Heart right ventricle (tissue), 16 donors: Measurements from ENCODE around the gene TRIAP1. TPM values are rescaled to one million over a fixed set of nuclear protein-coding genes. Genes with fewer than 3 reads are reported as not detected.

Experiments
- ATAC-seq, 8 donors: fragments of 200-7000 bp; cut with Tn5 transposase; one replicate each; pipeline ENCODE4 v1.9.1; 2020; ENCODE audit warnings: mild to moderate bottlenecking in 8 of 8, moderate library complexity in 8 of 8, moderate number of reproducible peaks in 1 of 8
- DNase-seq, 2 donors: peaks; one replicate each; pipeline ENCODE4 v3.0.0-alpha.2; 2020
- H3K27ac ChIP-seq, 10 donors: fragments of 200-600 bp; sonication (generic) in 2 of 10; one replicate each; pipeline versions ENCODE4 v1.5.0 to v1.8.0; 2020 to 2022; ENCODE audit warnings: mild to moderate bottlenecking in 3 of 10
- H3K27me3 ChIP-seq, 7 donors: fragments of 200-600 bp; one replicate each; pipeline ENCODE4 v1.8.0; 2021 to 2022; ENCODE audit warnings: mild to moderate bottlenecking in 2 of 7
- H3K36me3 ChIP-seq, 9 donors: fragments of 200-600 bp; sonication (generic) in 1 of 9; one replicate each; pipeline versions ENCODE4 v1.5.0 to v1.8.0; 2020 to 2022; ENCODE audit warnings: mild to moderate bottlenecking in 2 of 9
- H3K4me1 ChIP-seq, 9 donors: fragments of 200-600 bp; sonication (generic) in 1 of 9; one replicate each; pipeline versions ENCODE4 v1.5.0 to v1.8.0; 2020 to 2022; ENCODE audit warnings: mild to moderate bottlenecking in 4 of 9
- H3K4me3 ChIP-seq, 10 donors: fragments of 200-600 bp; sonication (generic) in 2 of 10; one replicate each; pipeline versions ENCODE4 v1.5.0 to v1.8.0; 2020 to 2022; ENCODE audit warnings: mild to moderate bottlenecking in 7 of 10, moderate library complexity in 2 of 10
- H3K9me3 ChIP-seq, 11 donors: fragments of 200-600 bp in 10 of 11; sonication (generic) in 2 of 11; one replicate each; pipeline versions ENCODE4 v1.5.0 to v1.8.0; 2013 to 2022; ENCODE audit warnings: mild to moderate bottlenecking in 2 of 11, control low read depth in 1 of 11, moderate library complexity in 1 of 11
- CTCF ChIP-seq, 9 donors: fragments of 200-600 bp; sonication (generic) in 2 of 9; IDR thresholded peaks; one replicate each; pipeline versions ENCODE4 v1.5.0 to v1.8.0; 2021 to 2022; ENCODE audit warnings: antibody characterized with exemption in 9 of 9, mild to moderate bottlenecking in 5 of 9, moderate library complexity in 1 of 9
- WGBS, 2 donors: extraction: QIAGEN DNeasy Blood & Tissue Kit; methylation state at CpG; one replicate each; pipeline ENCODE4 v1.1.7; 2013; ENCODE audit warnings: inconsistent platforms in 1 of 2; 5-methylcytosine and 5-hydroxymethylcytosine counted together
- intact Hi-C, 10 donors: fragments of 100-400 bp; cut with DNase I; formaldehyde crosslinking; loops; one replicate each; pipeline versions ENCODE4 v1.11.1 to v1.14.2; 2022
- polyA plus RNA-seq, 2 donors: library from polyadenylated mRNA; stranded (reverse); fragments of 200-250 nt; gene quantifications; one replicate each; pipeline ENCODE4 v1.2.3, GENCODE V29; 2013
- total RNA-seq, 10 donors: library from RNA; stranded (reverse); fragmentation: NEBNext Ultra II Directional in 3 of 10; extraction: Animal tissue kit (Norgen Biotek cat#: 25700) in 3 of 10; gene quantifications; one replicate each; pipeline versions ENCODE4 v1.2.1 to v1.2.4, GENCODE V29; 2021 to 2023
- donor health status: Arrhythmogenic right ventricular cardiomyopathy.
- donor health status: ischemic (EF 13 %, LVEDD 7.1; RV severe dilation, severe dysfunction).
- donor health status: healthy with polysubstance abuse.
- donor health status: DM: no; HTN: yes; CAD: no.
- donor health status: DM: no; HTN: no; CAD: no.
- donor health status: ischemic (EF 25% LVEDD 6.9; RV normal size, moderate dysfunction).
- donor health status: ischemic (EF 25% LVEDD 5.7; RV mildly dilated, moderate dysfunction).
- donor health status: healthy.
- donor health status: DM: yes; HTN: yes; CAD: no.
- donor health status: Ischemic cardiomyopathy.
- donor health status: ischemic (EF 35%, LVEDD 5.7; RV mildly dilated, moderate dysfunction).
- donor health status: nonischemic (EF 11% LVEDD 7.7; RV severe dilation, severe dysfunction).
- donor health status: DM: yes; HTN: yes; CAD: no.
- donor health status: PGD.
- donor health status: ischemic (EF 29% LVEDD 5.4; RV normal size, mild dysfunction).
- donor health status: nonischemic (EF 23%, LVEDD 6.1; RV moderate dilation, normal function).

Gene TRIAP1
- total and polyA plus RNA-seq, 12 donors, result 10.1 to 28.9 (median 13.0) TPM

- 3 to 5% methylated on average over 23 of the region's 23 CpGs for WGBS, 2 donors
- DNase-seq, result peak; percentile 17 to 20
Observed at GRCh38 chr12:120468325-120468820, 22.2 kb upstream of the TRIAP1 start.

GRCh38 chr12:120467439-120467838 is 21.3 kb upstream of the TRIAP1 start:
- no peak for TF ChIP-seq CTCF (IDR thresholded peaks at IDR 0.05)
- DNase-seq (no peak), ATAC-seq (no peak)
- Histone ChIP-seq H3K36me3 (peaks cover 0 to 54% (median 32%) of the 10 kb centered on the region in 9 donors), H3K4me1 (peaks cover 2 to 52% (median 36%) of the 10 kb centered on the region in 9 donors), H3K27ac (peak overlapping the region in 1 of 10 donors; percentile 24), H3K9me3 (no peaks in the 10 kb centered on the region), H3K4me3 (no peak overlapping the region), H3K27me3 (no peaks in the 10 kb centered on the region)
- 94% methylated on average over 6 of the region's 6 CpGs for WGBS, 2 donors
- intact Hi-C loops, result no loop called here

More at GRCh38 chr12:120468325-120468820, 22.2 kb upstream of the TRIAP1 start:
- H3K27me3 ChIP-seq, result no peaks in the 10 kb centered on the region
- ATAC-seq, result peak in 4 of 8 donors; percentile 0 to 15 (median 4)
- intact Hi-C loops, result no loop called here
- H3K9me3 ChIP-seq, result no peaks in the 10 kb centered on the region
- peaks cover 0 to 45% (median 23%) of the 10 kb centered on the region in 9 donors for H3K36me3 ChIP-seq
- H3K4me3 ChIP-seq, result peak overlapping the region; percentile 70 to 99 (median 92)
- peak overlapping the region; percentile 70 to 97 (median 95) for H3K27ac ChIP-seq
- no peak for TF ChIP-seq CTCF (IDR thresholded peaks at IDR 0.05)
- peaks cover 2 to 52% (median 36%) of the 10 kb centered on the region in 9 donors for H3K4me1 ChIP-seq

DNA sequence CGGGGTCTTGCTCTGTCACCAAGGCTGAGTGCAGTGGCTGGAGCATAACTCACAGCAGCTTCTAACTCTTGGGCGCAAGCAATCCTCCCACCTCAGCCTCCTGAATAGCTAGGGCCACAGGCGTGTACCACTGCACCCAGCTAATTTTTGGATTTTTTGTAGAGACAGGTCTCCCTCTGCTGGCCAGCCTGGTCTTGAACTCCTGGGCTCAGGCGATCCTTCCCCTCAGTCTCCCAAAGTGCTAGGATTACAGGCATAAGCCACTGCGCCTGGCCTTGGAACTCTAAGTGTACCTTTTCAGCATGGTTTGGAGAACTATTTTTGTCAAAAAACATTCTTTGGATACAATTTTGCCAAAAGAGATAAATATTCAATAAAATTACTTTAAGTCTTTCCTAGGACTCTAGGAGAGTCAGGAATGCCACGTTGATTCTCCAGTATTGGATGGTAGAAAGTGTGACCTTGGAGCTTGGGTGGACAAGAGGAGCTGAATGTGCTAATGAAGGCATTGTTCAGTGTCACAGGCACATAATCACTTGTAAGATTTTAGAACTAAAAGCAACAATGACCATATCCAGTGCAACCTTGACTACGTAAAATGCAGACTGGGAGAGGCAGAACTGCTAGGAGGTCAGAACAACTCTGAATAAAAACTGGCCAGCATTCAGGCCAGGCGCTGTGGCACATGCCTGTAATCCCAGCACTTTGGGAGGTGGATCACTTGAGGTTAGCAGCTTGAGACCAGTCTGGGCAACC is 20.6 kb upstream of the TRIAP1 start:
- Histone ChIP-seq H3K4me1 (peaks cover 2 to 52% (median 36%) of the 10 kb centered on the region in 9 donors), H3K9me3 (no peaks in the 10 kb centered on the region), H3K36me3 (peaks cover 0 to 61% (median 35%) of the 10 kb centered on the region in 9 donors), H3K4me3 (no peak overlapping the region), H3K27ac (peak overlapping the region in 3 of 10 donors; percentile 4 to 33 (median 24)), H3K27me3 (no peaks in the 10 kb centered on the region)
- TF ChIP-seq CTCF (IDR thresholded peaks at IDR 0.05), result peak; percentile 7 to 63 (median 51)
- DNase-seq (peak in 1 of 2 donors; percentile 7), ATAC-seq (no peak)
- WGBS, 2 donors, result 56 to 57% methylated on average over 8 of the region's 8 CpGs
- intact Hi-C loops, result no loop called here

DNA sequence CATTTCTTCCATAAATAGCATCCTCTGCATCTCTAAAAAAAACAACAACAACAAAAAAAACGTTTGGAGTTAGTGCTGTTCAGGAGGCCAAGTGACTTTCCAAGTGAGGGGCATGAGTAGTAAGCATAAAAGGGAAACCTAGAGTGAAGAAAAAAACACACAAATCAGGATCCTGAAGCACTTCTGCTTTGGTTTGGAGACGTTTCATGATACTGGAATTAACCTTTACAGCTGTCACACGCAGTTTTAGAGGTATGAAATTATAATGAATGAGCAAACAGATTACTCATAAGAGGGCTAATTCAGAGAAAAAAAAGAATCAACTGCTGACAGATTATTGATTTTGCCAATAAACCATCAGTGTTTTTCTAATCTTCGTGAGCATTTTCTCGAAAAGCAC is 19.6 kb upstream of the TRIAP1 start:
- ATAC-seq, result no peak
- TF ChIP-seq CTCF (IDR thresholded peaks at IDR 0.05), result no peak
- Histone ChIP-seq H3K4me1 (peaks cover 2 to 48% (median 35%) of the 10 kb centered on the region in 9 donors), H3K9me3 (no peaks in the 10 kb centered on the region), H3K27ac (no peak overlapping the region), H3K27me3 (no peaks in the 10 kb centered on the region), H3K36me3 (peaks cover 0 to 71% (median 43%) of the 10 kb centered on the region in 9 donors), H3K4me3 (no peak overlapping the region)
- no peak for DNase-seq
- 52 to 53% methylated on average over 5 of the region's 5 CpGs for WGBS, 2 donors
- intact Hi-C loops, result no loop called here
